ENCODE data around the gene STEAP2.
"Not testable (repeated sequence)": the region's sequence is repeated elsewhere in the genome, so short reads cannot be mapped to it uniquely, and the experiment has no call there.

Gene STEAP2

GRCh38 chr7:90211391-90212148 lies at the start of gene STEAP2:
STEAP2 (plus strand) TSS chr7:90211740; CDS start chr7:90225083, 13,343 bp downstream.
- DNase-seq: no peak

- DNase-seq: no peak
Measured at GRCh38 chr7:90163534-90163933, 48.0 kb upstream of the STEAP2 start.

GRCh38 chr7:90165724-90166123 lies 45.8 kb upstream of the STEAP2 start:
- DNase-seq: no peak

GRCh38 chr7:90166153-90166552 lies 45.4 kb upstream of the STEAP2 start:
- no peak for DNase-seq

- DNase-seq: no peak
Measured at GRCh38 chr7:90167361-90167760, 44.2 kb upstream of the STEAP2 start.

- DNase-seq: no peak
Measured at GRCh38 chr7:90169891-90170290, 41.6 kb upstream of the STEAP2 start.

- DNase-seq: no peak
Measured at GRCh38 chr7:90172121-90172520, 39.4 kb upstream of the STEAP2 start.

- no peak for DNase-seq
Measured at GRCh38 chr7:90172624-90173023, 38.9 kb upstream of the STEAP2 start.

- DNase-seq: no peak
Measured at GRCh38 chr7:90173127-90173844, 38.3 kb upstream of the STEAP2 start.

- no peak for DNase-seq
Measured at GRCh38 chr7:90175667-90176066, 35.9 kb upstream of the STEAP2 start.

GRCh38 chr7:90176195-90176594 lies 35.3 kb upstream of the STEAP2 start:
- DNase-seq: no peak

- no peak for DNase-seq
Measured at GRCh38 chr7:90178166-90178565, 33.4 kb upstream of the STEAP2 start.

GRCh38 chr7:90178679-90179278 lies 32.8 kb upstream of the STEAP2 start:
- DNase-seq: no peak

- DNase-seq: no peak
Measured at GRCh38 chr7:90180011-90180585, 31.4 kb upstream of the STEAP2 start.

- no peak for DNase-seq
Measured at GRCh38 chr7:90180649-90181048, 30.9 kb upstream of the STEAP2 start.

- DNase-seq: no peak
Measured at GRCh38 chr7:90181485-90181884, 30.1 kb upstream of the STEAP2 start.

GRCh38 chr7:90186290-90186689 lies 25.2 kb upstream of the STEAP2 start:
- not testable (repeated sequence) for DNase-seq

GRCh38 chr7:90187507-90188050 lies 24.0 kb upstream of the STEAP2 start:
- DNase-seq: no peak

- no peak for DNase-seq
Measured at GRCh38 chr7:90188281-90188680, 23.3 kb upstream of the STEAP2 start.

GRCh38 chr7:90190995-90191394 lies 20.5 kb upstream of the STEAP2 start:
- DNase-seq: no peak

GRCh38 chr7:90191648-90192047 lies 19.9 kb upstream of the STEAP2 start:
- no peak for DNase-seq

GRCh38 chr7:90192876-90193750 lies 18.4 kb upstream of the STEAP2 start:
- DNase-seq: no peak

All from activated CD8-positive, alpha-beta memory T cell treated with anti-CD3 and anti-CD28 coated beads, Interleukin-2, amount 50 U/mL, for 4 hours (primary cell).